ENCODE results near the gene NXPH1.

Gene NXPH1

GRCh38 chr7:8511855-8512254 lies 78.4 kb downstream of the NXPH1 start:
- DNase-seq = no peak

- DNase-seq = no peak
Measured at GRCh38 chr7:8514781-8515519, 81.5 kb downstream of the NXPH1 start.

GRCh38 chr7:8515640-8516185 lies 82.3 kb downstream of the NXPH1 start:
- DNase-seq = no peak

GRCh38 chr7:8516976-8517375 lies 83.6 kb downstream of the NXPH1 start:
- no peak for DNase-seq

GRCh38 chr7:8528311-8528710 lies 94.9 kb downstream of the NXPH1 start:
- DNase-seq = no peak

- DNase-seq = no peak
Measured at GRCh38 chr7:8531991-8532515, 98.6 kb downstream of the NXPH1 start.

DNA sequence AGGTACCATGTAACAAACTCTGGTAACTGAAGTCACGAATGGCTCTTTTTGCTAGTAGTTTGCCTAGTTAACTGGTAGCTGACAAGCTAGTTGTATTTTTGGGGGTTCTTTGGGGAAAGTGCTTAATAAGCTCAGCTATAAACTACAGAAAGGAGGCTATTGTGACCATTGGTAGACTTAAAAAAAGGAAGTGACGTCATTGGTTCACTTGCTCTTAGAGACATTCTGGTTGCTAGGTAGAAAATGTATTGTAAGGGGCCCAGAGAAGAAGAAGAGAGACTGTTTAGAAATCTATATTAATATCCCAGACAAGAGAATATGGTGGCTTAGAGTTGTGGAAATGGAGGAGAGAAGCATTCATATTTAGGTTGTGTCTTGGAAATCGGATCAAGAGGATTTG lies 103.0 kb downstream of the NXPH1 start:
- no peak for DNase-seq

DNA sequence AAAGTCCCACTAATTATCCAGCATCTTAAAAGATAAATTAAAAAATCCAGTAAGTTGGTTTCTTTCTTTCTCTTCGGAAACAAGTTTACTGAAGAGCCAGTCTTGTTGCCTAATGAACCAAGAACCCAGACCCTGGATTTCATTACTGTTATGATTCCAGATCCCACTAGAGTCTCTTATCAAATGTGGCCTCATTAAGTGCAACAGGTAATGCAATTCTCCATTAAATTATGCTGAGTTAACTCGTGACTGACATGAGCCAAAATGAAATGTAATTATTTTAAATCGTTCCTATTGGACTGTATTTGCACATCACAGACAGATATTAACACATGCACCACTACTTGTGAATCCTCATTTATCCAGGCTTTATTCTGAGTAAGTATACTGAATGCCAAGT lies 115.6 kb downstream of the NXPH1 start:
- DNase-seq = no peak

GRCh38 chr7:8560501-8560900 lies 127.1 kb downstream of the NXPH1 start:
- DNase-seq = no peak

DNA sequence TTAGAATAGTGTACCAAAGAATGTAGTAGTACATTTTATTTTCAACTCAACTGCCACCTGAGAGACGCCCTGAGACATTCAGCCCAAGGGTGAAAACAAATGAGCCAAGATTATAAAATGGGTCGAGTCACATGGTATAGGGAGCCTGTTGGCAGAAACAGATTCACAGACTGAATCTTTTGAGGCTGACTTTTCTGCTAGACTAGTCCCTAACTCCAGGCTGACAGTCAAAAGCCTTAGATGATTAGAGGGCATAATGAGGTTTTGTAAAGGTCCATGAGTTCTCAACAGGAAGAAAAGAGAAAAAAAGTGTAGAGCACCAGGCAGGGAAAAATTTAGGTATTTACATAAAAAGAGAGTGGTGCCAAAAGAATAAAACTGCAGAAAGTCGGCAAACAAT lies 128.0 kb downstream of the NXPH1 start:
- DNase-seq = no peak

DNA sequence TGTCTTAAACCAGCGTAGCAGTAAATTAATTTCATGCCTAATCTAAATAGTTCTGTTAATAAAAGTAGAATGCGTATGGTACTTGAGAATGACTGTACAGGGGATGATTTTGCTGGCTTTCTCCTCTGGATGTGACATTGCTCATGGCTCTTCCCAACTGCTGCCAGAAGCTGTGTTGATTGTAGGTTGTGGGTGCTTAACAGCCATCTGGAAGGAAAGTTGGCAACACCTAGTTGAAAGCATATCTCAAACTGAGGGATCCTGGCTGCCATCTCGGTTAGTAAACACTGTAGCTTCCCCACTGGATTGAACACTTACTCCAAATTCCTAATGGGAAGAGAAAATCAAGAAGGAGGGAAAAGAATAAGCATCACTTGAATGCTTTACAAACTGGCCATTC lies 130.9 kb downstream of the NXPH1 start:
- no peak for DNase-seq

GRCh38 chr7:8566016-8566415 lies 132.6 kb downstream of the NXPH1 start:
- DNase-seq = no peak

DNA sequence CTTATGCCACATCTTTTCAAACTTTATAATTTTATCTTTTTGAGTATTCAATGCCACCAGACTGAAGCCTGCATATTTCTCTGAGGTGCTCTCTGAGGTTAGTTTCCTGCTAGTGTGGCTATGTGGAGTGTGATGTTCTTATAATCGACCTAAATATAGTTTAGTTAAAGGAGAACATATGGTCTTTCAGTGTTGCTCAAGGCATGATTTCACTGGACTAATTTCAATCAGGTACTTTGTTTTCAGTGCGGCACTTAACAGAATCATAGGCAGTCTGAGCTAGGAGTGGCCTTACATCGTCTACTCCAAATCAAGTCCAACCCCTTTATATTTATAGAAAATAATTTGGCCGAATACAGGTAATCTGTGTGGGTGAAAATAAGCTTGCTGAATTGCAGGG lies 134.2 kb downstream of the NXPH1 start:
- no peak for DNase-seq

GRCh38 chr7:8579661-8580194 lies 146.3 kb downstream of the NXPH1 start:
- DNase-seq = no peak

GRCh38 chr7:8581842-8582241 lies 148.4 kb downstream of the NXPH1 start:
- no peak for DNase-seq

DNA sequence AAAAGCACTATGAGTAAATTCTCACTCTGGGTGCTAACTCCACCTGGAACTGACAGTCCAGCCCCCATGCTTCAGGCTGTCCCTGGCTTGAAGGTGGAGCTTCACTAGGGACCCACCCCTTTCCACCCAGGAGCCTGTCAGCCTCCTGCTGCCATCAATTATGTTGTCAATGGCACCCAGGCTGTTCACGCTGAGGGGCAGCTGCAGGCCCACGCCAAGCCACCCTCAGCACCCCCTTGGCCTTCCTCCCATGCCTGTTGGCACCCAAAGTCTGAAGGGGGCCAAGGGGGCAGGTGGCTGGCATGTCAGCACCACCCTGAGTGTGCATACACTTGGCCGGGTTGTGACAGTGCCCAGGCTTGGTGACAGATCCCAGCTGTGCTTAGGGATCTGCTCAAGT lies 149.3 kb downstream of the NXPH1 start:
- no peak for DNase-seq

GRCh38 chr7:8585591-8585990 lies 152.2 kb downstream of the NXPH1 start:
- DNase-seq = no peak

DNA sequence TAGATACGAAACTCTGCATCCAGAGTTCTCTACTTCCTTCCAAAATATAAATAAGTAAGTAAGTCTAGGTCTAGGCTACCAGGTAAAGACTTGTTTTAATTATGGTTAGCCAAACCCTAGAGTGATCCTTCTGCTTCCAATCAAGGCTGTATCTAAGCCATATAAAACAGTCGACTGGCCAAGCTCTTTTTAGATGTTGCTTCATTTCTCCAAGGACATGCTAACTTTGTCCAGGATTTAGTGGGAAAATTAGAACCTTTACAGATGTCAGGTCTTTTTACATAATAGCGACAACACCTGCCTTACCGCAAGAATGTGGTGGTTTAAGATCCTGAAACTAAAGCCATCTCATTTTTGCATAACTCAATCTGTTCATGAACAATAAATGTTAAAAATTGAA lies 156.8 kb downstream of the NXPH1 start:
- DNase-seq = no peak

GRCh38 chr7:8590791-8591190 lies 157.4 kb downstream of the NXPH1 start:
- no peak for DNase-seq

- no peak for DNase-seq
Measured at GRCh38 chr7:8591289-8591688, 157.9 kb downstream of the NXPH1 start.

DNA sequence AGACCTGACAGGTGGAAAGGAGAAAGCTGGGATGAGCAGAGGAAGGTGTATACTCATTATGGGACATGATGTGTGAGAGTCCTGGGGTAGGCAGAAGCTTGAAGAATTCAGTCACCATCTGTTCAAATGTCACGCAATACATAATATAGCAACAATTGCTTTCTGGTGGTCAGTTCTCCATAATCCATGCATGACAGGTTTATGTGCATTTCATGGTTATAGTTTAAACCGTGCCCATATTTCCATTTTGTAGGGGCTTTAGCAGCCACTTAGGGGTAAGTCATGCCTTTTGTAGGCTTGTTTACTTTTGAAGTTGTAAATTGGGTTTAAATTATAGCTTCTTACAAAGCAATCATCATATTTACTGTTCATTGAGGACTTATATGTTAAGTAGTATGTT lies 158.8 kb downstream of the NXPH1 start:
- no peak for DNase-seq

DNA sequence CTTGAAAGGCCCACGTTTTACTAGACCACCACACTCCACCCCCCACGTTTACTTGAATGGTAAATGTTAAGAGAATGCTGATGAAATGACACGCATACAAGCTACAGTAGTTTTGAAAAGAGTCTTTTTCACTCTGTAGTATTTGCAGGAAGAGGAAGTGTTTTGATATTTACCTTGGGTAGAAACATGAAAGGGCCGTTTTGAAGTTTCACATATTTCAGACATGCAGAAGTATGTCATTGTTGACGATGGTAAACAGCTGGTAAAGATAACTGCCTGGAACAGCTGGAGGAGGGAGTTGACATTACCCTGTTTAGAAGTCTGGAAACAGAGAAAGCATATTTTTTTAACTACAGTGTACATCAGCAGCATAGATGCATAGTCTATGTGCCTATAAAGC lies 160.7 kb downstream of the NXPH1 start:
- DNase-seq = no peak

DNA sequence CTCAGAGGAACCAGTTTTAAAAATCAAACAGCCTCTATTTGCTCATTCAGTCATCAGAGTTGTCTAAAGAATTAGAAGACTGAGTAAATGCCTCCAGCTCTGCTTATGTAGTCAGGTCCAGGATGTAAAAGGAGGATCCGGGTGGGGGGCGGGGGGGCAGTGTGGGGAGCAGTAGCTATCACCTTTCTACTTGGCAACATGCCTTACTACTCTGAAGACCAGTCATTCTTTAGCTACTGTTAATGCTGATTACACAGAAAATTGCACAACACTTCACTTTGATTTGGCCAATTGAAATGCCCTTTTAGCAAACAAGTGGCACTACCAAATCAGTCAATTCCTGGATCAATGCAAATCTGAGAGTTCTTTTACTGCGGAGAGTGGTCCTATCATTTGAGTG lies 164.2 kb downstream of the NXPH1 start:
- no peak for DNase-seq

DNA sequence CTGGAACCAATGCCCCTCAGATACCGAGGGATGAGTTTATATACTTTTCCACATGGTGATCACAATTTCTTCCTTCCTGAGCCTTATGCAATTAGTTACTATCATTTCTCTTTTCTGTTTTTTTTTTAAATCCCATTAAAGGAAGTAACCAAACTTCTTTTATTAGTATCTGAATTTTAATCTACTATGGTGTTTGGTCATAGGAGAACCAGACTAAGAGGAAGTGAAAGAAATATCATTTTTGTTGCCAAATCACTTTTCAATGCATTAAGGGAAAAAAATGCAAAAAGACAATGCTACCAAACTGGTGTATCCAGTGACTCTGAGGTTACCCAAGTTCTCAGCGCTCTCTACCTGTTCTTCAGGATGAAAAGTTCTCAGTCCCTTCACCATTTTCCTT lies 167.7 kb downstream of the NXPH1 start:
- no peak for DNase-seq

DNA sequence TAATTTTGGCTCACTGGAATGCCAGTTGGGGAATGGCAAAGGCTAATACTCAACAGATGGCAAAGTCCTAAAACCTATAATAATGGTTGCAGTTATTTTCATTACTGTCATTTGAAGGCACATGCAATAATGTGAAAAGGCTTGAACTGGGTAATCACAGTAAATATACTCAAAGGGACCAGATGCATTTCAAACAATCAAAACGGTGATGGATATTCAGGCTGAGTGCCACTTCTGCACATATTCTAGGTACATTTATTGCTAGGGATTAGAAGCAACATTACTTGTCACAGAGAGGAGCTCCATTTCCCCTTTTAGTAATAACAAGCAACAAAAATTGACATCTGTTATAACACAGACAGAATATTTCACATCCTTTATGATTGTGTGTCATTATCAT lies 171.8 kb downstream of the NXPH1 start:
- DNase-seq = no peak
